Endothelial cell of umbilical vein (primary cell): ENCODE measurements around the gene PCP2. TPM values are rescaled to one million over a fixed set of nuclear protein-coding genes. Genes with fewer than 3 reads are reported as not detected.

Source experiments
- BruUV-seq: library from RNA; stranded (reverse); fragments of 400-500 nt; replicated peaks from 2 replicates; lab custom pipeline; 2021; lab: Mats Ljungman, UMichigan
- CTCF ChIA-PET: fragments of 300-600, 350-600 bp; sonication (Branson Sonifier 250); formaldehyde crosslinking; loops from one replicate; lab custom pipeline; 2021; ENCODE audit warnings: antibody characterized with exemption, inconsistent platforms; lab: Charles Lee
- POLR2A ChIA-PET: fragments of 300-600, 350-600 bp; sonication (Branson Sonifier 250); formaldehyde crosslinking; loops from one replicate; lab custom pipeline; 2021; ENCODE audit warnings: antibody characterized with exemption, inconsistent platforms; lab: Charles Lee
- DNase-seq: peaks from one replicate; pipeline ENCODE4 v3.0.0-alpha.2; 2011; ENCODE audit warnings: low read depth, low spot score
- FAIRE-seq: peaks from 2 replicates; lab custom pipeline; 2011; peaks lifted over from hg19 to GRCh38; lab: Jason Lieb, UNC
- H2AFZ ChIP-seq: 2 replicates; pipeline ENCODE4 v1.6.0; 2012; ENCODE audit warnings: low read depth, low read length, control low read depth, inconsistent platforms
- H3K27ac ChIP-seq: 2 replicates; pipeline ENCODE4 v1.5.1; 2011; ENCODE audit warnings: low read depth, mild to moderate bottlenecking, control low read depth, low read length, moderate library complexity; ENCODE audit not compliant: insufficient read depth
- H3K27me3 ChIP-seq, 2 experiments: 2 replicates each; pipeline versions ENCODE4 v1.6.0 to v1.6.1; 2011; ENCODE audit warnings: low read length in 2 of 2, mixed read lengths in 1 of 2; ENCODE audit not compliant: control insufficient read depth in 2 of 2, insufficient read depth in 2 of 2
- H3K36me3 ChIP-seq, 2 experiments: 2 replicates in 1 of 2; 3 replicates in 1 of 2; pipeline ENCODE4 v1.5.1; 2011; ENCODE audit warnings: low read length in 2 of 2, mild to moderate bottlenecking in 1 of 2, moderate library complexity in 1 of 2; ENCODE audit not compliant: control insufficient read depth in 2 of 2, insufficient read depth in 2 of 2; ENCODE audit errors: extremely low read depth in 1 of 2
- H3K4me1 ChIP-seq: 3 replicates; pipeline ENCODE4 v1.5.1; 2011; ENCODE audit warnings: mild to moderate bottlenecking, low read length; ENCODE audit not compliant: control insufficient read depth, insufficient read depth; ENCODE audit errors: extremely low read depth
- H3K4me2 ChIP-seq: 2 replicates; pipeline ENCODE4 v1.6.1; 2011; ENCODE audit warnings: low read length, control low read depth, mixed read lengths; ENCODE audit not compliant: insufficient read depth
- H3K4me3 ChIP-seq, 3 experiments: fragments of 200-600 bp in 1 of 3; sonication (generic), shearing (Covaris generic) in 1 of 3; replicated peaks in 1 of 3; 2 replicates each; pipeline ENCODE4 v1.5.1; 2011 to 2016; ENCODE audit warnings: control low read depth in 3 of 3, low read length in 3 of 3, mild to moderate bottlenecking in 2 of 3, inconsistent platforms in 1 of 3, low read depth in 1 of 3, moderate library complexity in 1 of 3; ENCODE audit not compliant: insufficient read depth in 1 of 3
- H3K79me2 ChIP-seq: 2 replicates; pipeline ENCODE4 v1.6.0; 2012; ENCODE audit warnings: low read length, inconsistent platforms; ENCODE audit not compliant: control insufficient read depth, insufficient read depth
- H3K9ac ChIP-seq: replicated peaks from 2 replicates; pipeline ENCODE3; 2011; ENCODE audit warnings: low read length, control low read depth; ENCODE audit not compliant: insufficient read depth; ENCODE audit errors: extremely low read depth
- H3K9me1 ChIP-seq: replicated peaks from 3 replicates; pipeline ENCODE4 v1.6.0; 2011; ENCODE audit warnings: mild to moderate bottlenecking, low read length; ENCODE audit not compliant: control insufficient read depth, insufficient read depth; ENCODE audit errors: extremely low read depth
- H3K9me3 ChIP-seq: replicated peaks from 2 replicates; pipeline ENCODE4 v1.5.1; 2012; ENCODE audit warnings: low read length, inconsistent platforms; ENCODE audit not compliant: control insufficient read depth, insufficient read depth
- H4K20me1 ChIP-seq: replicated peaks from 2 replicates; pipeline ENCODE3; 2011; ENCODE audit warnings: mild to moderate bottlenecking, low read length; ENCODE audit not compliant: control insufficient read depth, insufficient read depth; ENCODE audit errors: extremely low read depth
- EZH2 ChIP-seq: IDR thresholded peaks from 2 replicates; pipeline ENCODE4 v1.6.1; 2012; ENCODE audit warnings: borderline replicate concordance, low read depth, mild to moderate bottlenecking, moderate library complexity, low read length, inconsistent platforms; ENCODE audit not compliant: severe bottlenecking
- FOS ChIP-seq: IDR thresholded peaks from 2 replicates; pipeline ENCODE4 v1.6.1; 2011; ENCODE audit warnings: mild to moderate bottlenecking, low read length, moderate library complexity, borderline replicate concordance; ENCODE audit not compliant: insufficient read depth
- GATA2 ChIP-seq: IDR thresholded peaks from 2 replicates; pipeline ENCODE4 v1.7.0; 2011; ENCODE audit warnings: low read depth, mild to moderate bottlenecking, moderate library complexity, mixed read lengths, low read length; ENCODE audit not compliant: insufficient read length, insufficient read depth
- JUN ChIP-seq: IDR thresholded peaks from 2 replicates; pipeline ENCODE4 v1.6.1; 2011; ENCODE audit warnings: borderline replicate concordance, low read depth; ENCODE audit not compliant: insufficient read length, insufficient read depth
- POLR2A ChIP-seq: IDR thresholded peaks from 2 replicates; pipeline ENCODE4 v1.6.1; 2012; ENCODE audit warnings: low read depth, mild to moderate bottlenecking, control low read depth, low read length
- POLR2AphosphoS5 ChIP-seq: IDR thresholded peaks from 2 replicates; pipeline ENCODE4 v1.6.1; 2012; ENCODE audit warnings: low read depth, mild to moderate bottlenecking, control low read depth, low read length, moderate library complexity; ENCODE audit not compliant: insufficient read depth
- dilution Hi-C: fragments of 300-500 bp; cut with MboI; formaldehyde crosslinking; loops from one replicate; pipeline ENCODE4 v1.15.0; 2019; ENCODE audit warnings: low sequenced_read_pairs; ENCODE audit not compliant: extremely low pct_ligation_motif_present
- intact Hi-C: fragments of 100-400 bp; cut with micrococcal nuclease; formaldehyde crosslinking; loops from one replicate; pipeline ENCODE4 v1.10.0; 2022
- polyA plus RNA-seq, 4 experiments: library from polyadenylated mRNA; depleted of rRNA in 3 of 4; stranded (reverse) in 3 of 4; unstranded in 1 of 4; fragments of >200 nt; gene quantifications; 2 replicates each; pipeline versions ENCODE4 v1.2.1 to v1.2.3, GENCODE V29; 2011 to 2012; ENCODE audit warnings: missing spikeins in 1 of 4
- total RNA-seq: library from RNA; stranded (reverse); gene quantifications from 2 replicates; pipeline ENCODE4 v1.2.3, GENCODE V29; 2021
- TF ChIP-seq, protein P1 (sequence below): IDR thresholded peaks from 2 replicates; pipeline ENCODE4 v1.6.1; 2011; ENCODE audit not compliant: insufficient read depth, insufficient read length

Gene PCP2
- total and polyA plus RNA-seq, 2 donors (not counting 3 experiments of a cell fraction or from before 2014, with no cell fraction given) = not detected

DNA sequence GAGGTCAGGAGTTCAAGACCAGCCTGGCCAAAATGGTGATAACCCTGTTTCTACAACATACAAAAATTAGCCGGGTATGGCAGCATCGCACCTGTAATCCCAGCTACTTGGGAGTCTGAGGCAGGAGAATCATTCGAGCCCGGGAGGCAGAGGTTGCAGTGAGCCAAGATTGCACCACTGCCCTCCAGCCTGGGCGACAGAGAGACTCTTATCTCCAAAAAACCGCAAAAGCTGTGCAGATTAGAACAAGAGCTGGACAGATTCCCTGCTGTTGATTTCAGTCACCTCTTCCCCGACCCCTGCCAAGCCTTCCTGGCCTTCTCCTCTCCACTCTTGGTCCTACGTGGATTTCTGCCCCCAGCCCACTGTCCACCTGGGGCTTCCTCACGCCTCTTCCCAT, 29.6 kb downstream of the PCP2 start:
- Histone ChIP-seq H3K27me3 (no peaks in the 10 kb centered on the region), H3K4me2 (no peak overlapping the region), H3K9me1 (no peaks in the 10 kb centered on the region), H3K79me2 (no peaks in the 10 kb centered on the region), H3K27ac (no peak overlapping the region), H4K20me1 (no peaks in the 10 kb centered on the region), H3K9ac (no peak overlapping the region), H3K4me3 (no peak overlapping the region), H2AFZ (no peak overlapping the region), H3K9me3 (no peaks in the 10 kb centered on the region), H3K36me3 (no peaks in the 10 kb centered on the region), H3K4me1 (no peaks in the 10 kb centered on the region)
- intact Hi-C loops = no loop called here
- no peak for TF ChIP-seq JUN
- TF ChIP-seq EZH2 = no peak
- TF ChIP-seq FOS = no peak
- TF ChIP-seq, protein P1, sequence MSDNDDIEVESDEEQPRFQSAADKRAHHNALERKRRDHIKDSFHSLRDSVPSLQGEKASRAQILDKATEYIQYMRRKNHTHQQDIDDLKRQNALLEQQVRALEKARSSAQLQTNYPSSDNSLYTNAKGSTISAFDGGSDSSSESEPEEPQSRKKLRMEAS = no peak
- no peak for TF ChIP-seq POLR2A
- ChIA-PET CTCF (interaction anchor here (2.2 kb wide), 1 partner anchor 77 kb away, joined by 8 read pairs; the partner anchor contains the start of gene TRAPPC5), POLR2A (no interaction called here)
- DNase-seq (no peak), FAIRE-seq (no peak)
- dilution Hi-C loops = no loop called here
- BruUV-seq = no TSS peak

DNA sequence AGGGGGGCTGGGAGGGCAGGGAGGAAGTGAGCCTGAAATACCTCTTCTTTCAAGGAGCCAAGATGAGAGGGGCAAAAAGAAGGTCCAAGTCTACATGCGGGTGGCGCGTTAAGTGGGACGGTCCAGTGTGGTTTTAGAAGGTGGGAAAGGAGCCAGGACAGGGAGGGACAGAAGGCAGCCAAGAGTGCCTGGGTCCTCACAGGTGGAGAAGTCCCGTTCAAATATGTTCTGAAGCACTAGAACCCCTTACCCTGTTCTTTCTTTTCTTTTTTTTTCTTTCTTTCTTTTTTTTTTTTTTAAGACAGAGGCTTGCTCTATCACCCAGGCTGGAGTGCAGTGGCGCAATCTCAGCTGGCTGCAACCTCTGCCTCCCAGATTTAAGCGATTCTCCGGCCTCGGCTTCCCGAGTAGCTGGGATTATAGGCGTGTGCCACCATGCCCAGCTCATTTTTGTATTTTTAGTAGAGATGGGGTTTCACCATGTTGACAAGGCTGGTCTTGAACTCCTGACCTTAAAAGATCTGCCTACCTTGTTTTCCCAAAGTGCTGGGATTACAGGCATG, 30.5 kb downstream of the PCP2 start:
- no peak for FAIRE-seq
- H3K27me3 ChIP-seq = peaks cover 0 to 1% of the 10 kb centered on the region in 2 experiments
- ChIA-PET POLR2A (interaction anchor here (0.6 to 0.7 kb wide), 2 partner anchors 317 to 501 kb away, joined by 3 read pairs; partner anchors contain the start of gene SNAPC2), CTCF (interaction anchor here (0.6 kb wide), 1 partner anchor 639 kb away, joined by 3 read pairs; no protein-coding TSS in a partner anchor)
- dilution Hi-C loops = no loop called here
- H3K4me2 ChIP-seq = no peak overlapping the region
- H3K9me1 ChIP-seq = no peaks in the 10 kb centered on the region
- H2AFZ ChIP-seq = no peak overlapping the region
- no peak overlapping the region for H3K4me3 ChIP-seq
- no peaks in the 10 kb centered on the region for H3K4me1 ChIP-seq
- no peak for DNase-seq
- H4K20me1 ChIP-seq = no peaks in the 10 kb centered on the region
- H3K79me2 ChIP-seq = no peaks in the 10 kb centered on the region
- H3K27ac ChIP-seq = no peak overlapping the region
- H3K9me3 ChIP-seq = no peaks in the 10 kb centered on the region
- TF ChIP-seq JUN (no peak), GATA2 (no peak), FOS (no peak), POLR2A (no peak), POLR2AphosphoS5 (no peak)
- TF ChIP-seq, protein P1 = no peak
- intact Hi-C loops = no loop called here
- H3K9ac ChIP-seq = no peak overlapping the region
- BruUV-seq = no TSS peak
- no peaks in the 10 kb centered on the region for H3K36me3 ChIP-seq
